Calu3 (cell line): ENCODE results near the gene MEI4. TPM values are rescaled to one million over a fixed set of nuclear protein-coding genes. Genes with fewer than 3 reads are reported as not detected.

Experiments
- BruUV-seq: library from RNA; stranded (reverse); fragments of 400-500 nt; replicated peaks from 2 replicates; lab custom pipeline; 2021; lab: Mats Ljungman, UMichigan
- CTCF ChIA-PET: fragments of 300-600 bp; sonication (Branson Sonifier 250); formaldehyde crosslinking; loops from one replicate; lab custom pipeline; 2022; ENCODE audit warnings: antibody characterized with exemption; lab: Charles Lee
- DNase-seq: peaks from one replicate; pipeline ENCODE4 v3.0.0; 2022
- H3K27ac Mint-ChIP-seq: one replicate; pipeline ENCODE4 v1.8.0; 2022; ENCODE audit warnings: mixed read lengths; ENCODE audit not compliant: unreplicated experiment
- H3K27me3 Mint-ChIP-seq: one replicate; pipeline ENCODE4 v1.8.0; 2022; ENCODE audit warnings: mixed read lengths; ENCODE audit not compliant: unreplicated experiment
- H3K36me3 Mint-ChIP-seq: one replicate; pipeline ENCODE4 v1.8.0; 2022; ENCODE audit warnings: mild to moderate bottlenecking, moderate library complexity, mixed read lengths; ENCODE audit not compliant: insufficient read depth, unreplicated experiment
- H3K4me1 Mint-ChIP-seq: one replicate; pipeline ENCODE4 v1.8.0; 2022; ENCODE audit warnings: mild to moderate bottlenecking, low read depth, mixed read lengths; ENCODE audit not compliant: unreplicated experiment
- H3K4me3 Mint-ChIP-seq: one replicate; pipeline ENCODE4 v1.8.0; 2022; ENCODE audit warnings: mild to moderate bottlenecking, low read depth, moderate library complexity, mixed read lengths; ENCODE audit not compliant: unreplicated experiment
- H3K9me3 Mint-ChIP-seq: one replicate; pipeline ENCODE4 v1.8.0; 2022; ENCODE audit warnings: low read depth, mixed read lengths; ENCODE audit not compliant: unreplicated experiment
- intact Hi-C: fragments of 100-400 bp; cut with micrococcal nuclease; formaldehyde crosslinking; loops from one replicate; pipeline ENCODE4 v1.10.0; 2022; ENCODE audit not compliant: unreplicated experiment
- total RNA-seq: library from RNA; stranded (reverse); gene quantifications from 2 replicates; pipeline ENCODE4 v1.2.3, GENCODE V29; 2022
- TF ChIP-seq, protein P1 (sequence below): fragments of 200-600 bp; IDR thresholded peaks from one replicate; pipeline ENCODE4 v1.8.0; 2022; ENCODE audit warnings: antibody characterized with exemption; ENCODE audit not compliant: unreplicated experiment

MEI4 gene
- total RNA-seq, 1 experiment from 2014 or later, result 0.09 TPM

DNA sequence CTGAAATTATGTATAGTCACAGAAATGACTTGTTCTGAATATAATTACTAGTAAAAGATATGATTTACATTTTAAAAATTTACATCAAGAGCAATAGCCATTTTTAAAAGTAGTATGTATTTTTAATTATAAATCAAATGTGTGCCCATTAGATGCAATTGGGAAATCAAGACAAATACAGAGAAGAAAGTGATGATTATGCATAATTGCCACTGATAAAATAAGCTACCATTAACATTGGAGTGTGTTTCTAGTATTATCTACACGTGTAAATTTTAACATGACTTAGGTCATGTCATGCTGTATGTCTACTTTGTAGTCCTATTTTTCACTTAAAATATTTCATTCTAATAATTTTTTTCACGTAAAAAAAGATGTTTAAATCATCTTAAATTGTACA lies 22.8 kb upstream of the MEI4 start:
- TF ChIP-seq, protein P1, sequence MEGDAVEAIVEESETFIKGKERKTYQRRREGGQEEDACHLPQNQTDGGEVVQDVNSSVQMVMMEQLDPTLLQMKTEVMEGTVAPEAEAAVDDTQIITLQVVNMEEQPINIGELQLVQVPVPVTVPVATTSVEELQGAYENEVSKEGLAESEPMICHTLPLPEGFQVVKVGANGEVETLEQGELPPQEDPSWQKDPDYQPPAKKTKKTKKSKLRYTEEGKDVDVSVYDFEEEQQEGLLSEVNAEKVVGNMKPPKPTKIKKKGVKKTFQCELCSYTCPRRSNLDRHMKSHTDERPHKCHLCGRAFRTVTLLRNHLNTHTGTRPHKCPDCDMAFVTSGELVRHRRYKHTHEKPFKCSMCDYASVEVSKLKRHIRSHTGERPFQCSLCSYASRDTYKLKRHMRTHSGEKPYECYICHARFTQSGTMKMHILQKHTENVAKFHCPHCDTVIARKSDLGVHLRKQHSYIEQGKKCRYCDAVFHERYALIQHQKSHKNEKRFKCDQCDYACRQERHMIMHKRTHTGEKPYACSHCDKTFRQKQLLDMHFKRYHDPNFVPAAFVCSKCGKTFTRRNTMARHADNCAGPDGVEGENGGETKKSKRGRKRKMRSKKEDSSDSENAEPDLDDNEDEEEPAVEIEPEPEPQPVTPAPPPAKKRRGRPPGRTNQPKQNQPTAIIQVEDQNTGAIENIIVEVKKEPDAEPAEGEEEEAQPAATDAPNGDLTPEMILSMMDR, result no peak
- Mint-ChIP-seq H3K27me3 (no peaks in the 10 kb centered on the region), H3K27ac (no peak overlapping the region), H3K4me3 (no peak overlapping the region), H3K9me3 (peaks cover 4% of the 10 kb centered on the region), H3K4me1 (no peaks in the 10 kb centered on the region), H3K36me3 (no peaks in the 10 kb centered on the region)
- DNase-seq, result no peak
- BruUV-seq, result no TSS peak
- CTCF ChIA-PET, result interaction anchor here (0.8 kb wide), 1 partner anchor 10 kb away, joined by 5 read pairs; no protein-coding TSS in a partner anchor
- intact Hi-C loops, result no loop called here

DNA sequence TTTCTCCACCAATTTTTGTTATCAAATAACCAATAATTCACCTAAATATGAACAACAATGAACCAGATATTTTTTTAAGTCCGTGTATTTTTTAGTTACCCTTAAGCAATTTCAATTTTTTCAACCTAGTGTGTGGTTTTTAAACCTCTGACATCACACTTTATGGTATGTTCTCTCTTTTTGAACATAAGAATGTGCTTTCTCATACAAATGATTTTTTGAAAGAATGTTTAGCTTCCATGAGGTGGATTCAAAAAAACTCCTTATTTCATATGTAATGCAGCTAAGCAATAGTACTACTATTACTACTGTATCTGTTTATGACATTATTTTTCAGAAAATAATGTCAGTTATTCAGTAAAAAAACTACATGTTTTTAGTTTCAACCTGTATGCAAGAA lies 19.4 kb upstream of the MEI4 start:
- Mint-ChIP-seq H3K4me1 (no peaks in the 10 kb centered on the region), H3K4me3 (no peak overlapping the region), H3K27ac (no peak overlapping the region), H3K9me3 (no peaks in the 10 kb centered on the region), H3K27me3 (no peaks in the 10 kb centered on the region), H3K36me3 (no peaks in the 10 kb centered on the region)
- intact Hi-C loops, result no loop called here
- no TSS peak for BruUV-seq
- CTCF ChIA-PET, result no interaction called here
- TF ChIP-seq, protein P1, result no peak
- no peak for DNase-seq

DNA sequence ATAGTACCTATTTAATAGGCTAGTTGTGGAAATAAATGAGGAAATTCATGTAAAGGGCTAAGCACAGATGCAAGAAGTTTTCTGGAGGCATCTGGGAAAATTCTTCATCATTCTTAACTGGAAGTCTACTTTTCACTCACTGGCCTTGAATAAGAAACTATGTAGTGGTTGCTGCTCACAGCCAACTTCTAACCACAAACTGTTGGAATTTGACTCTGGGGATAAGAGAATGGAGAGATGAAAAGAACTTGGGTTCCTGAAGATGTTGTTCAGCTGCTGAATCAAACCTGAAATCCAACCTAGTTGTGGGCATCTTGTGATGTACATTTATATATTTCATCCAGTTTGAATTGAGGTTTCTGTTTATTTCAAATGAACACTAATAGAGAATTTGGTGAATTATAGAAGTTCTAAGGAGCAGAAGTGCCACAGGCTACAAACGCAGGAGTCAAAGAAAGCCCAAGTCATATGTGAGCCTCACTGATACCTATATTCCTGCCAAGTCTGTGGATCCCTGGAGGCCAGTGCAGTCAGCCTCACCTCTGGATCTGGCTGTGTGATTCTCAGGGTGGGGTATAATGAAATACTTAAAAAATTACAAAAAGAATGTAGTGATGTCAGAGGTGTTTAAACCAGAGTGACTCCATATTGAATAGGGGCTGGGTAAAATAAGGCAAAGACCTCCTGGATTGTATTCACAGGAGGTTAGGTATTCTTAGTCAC lies 18.7 kb upstream of the MEI4 start:
- Mint-ChIP-seq H3K27ac (no peak overlapping the region), H3K36me3 (no peaks in the 10 kb centered on the region), H3K9me3 (no peaks in the 10 kb centered on the region), H3K27me3 (no peaks in the 10 kb centered on the region), H3K4me1 (no peaks in the 10 kb centered on the region), H3K4me3 (no peak overlapping the region)
- intact Hi-C loops, result no loop called here
- no TSS peak for BruUV-seq
- CTCF ChIA-PET, result no interaction called here
- TF ChIP-seq, protein P1, result no peak
- DNase-seq, result no peak

DNA sequence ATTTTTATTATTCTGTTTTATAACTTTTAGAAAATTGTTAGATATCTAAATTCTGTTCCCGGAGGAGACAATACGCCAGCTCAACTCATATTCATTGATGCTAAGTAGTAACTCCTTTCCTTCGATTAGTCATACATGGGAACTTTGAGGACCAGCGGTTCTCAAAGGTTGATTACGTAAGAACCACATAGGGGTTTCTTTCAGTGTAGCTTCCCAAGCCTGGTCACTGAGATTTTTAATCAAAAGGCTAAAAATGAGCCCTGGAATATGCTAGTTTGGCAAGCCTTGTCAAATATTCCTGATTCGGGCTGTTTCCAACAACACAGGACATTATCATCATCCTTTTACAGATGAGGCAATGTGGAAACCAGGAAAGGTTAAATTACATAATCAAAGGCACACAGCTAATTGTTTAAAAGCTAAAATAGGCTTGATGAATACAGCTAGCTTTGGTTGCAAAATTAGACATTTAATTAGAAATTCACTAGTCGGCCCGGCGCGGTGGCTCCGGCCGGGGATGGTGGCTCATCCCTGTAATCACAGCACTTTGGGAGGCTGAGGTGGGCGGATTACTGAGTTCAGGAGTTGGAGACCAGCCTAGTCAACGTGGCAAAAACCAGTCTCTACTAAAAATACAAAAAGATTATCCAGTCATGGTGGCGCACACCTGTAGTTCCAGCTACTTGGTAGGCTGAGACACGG lies 14.6 kb upstream of the MEI4 start:
- no TSS peak for BruUV-seq
- H3K27me3 Mint-ChIP-seq, result no peaks in the 10 kb centered on the region
- intact Hi-C loops, result loop anchor here (5.0 kb wide), 1 partner anchor 49 kb away; no protein-coding TSS in a partner anchor
- CTCF ChIA-PET, result interaction anchor here (0.5 kb wide), 1 partner anchor 964 kb away, joined by 3 read pairs; no protein-coding TSS in a partner anchor
- H3K36me3 Mint-ChIP-seq, result no peaks in the 10 kb centered on the region
- H3K4me1 Mint-ChIP-seq, result no peaks in the 10 kb centered on the region
- no peak overlapping the region for H3K4me3 Mint-ChIP-seq
- no peak overlapping the region for H3K27ac Mint-ChIP-seq
- TF ChIP-seq, protein P1, result no peak
- no peak for DNase-seq
- H3K9me3 Mint-ChIP-seq, result no peaks in the 10 kb centered on the region
